ENCODE results near the gene HNRNPA1. TPM values are rescaled to one million over a fixed set of nuclear protein-coding genes. Genes with fewer than 3 reads are reported as not detected.

Gene HNRNPA1
- total and polyA plus RNA-seq, 9 of the 15 experiments (the other 6 are each of a cell fraction or from before 2014, with no cell fraction given): 1,166 to 2,703 (median 1,815) TPM

DNA sequence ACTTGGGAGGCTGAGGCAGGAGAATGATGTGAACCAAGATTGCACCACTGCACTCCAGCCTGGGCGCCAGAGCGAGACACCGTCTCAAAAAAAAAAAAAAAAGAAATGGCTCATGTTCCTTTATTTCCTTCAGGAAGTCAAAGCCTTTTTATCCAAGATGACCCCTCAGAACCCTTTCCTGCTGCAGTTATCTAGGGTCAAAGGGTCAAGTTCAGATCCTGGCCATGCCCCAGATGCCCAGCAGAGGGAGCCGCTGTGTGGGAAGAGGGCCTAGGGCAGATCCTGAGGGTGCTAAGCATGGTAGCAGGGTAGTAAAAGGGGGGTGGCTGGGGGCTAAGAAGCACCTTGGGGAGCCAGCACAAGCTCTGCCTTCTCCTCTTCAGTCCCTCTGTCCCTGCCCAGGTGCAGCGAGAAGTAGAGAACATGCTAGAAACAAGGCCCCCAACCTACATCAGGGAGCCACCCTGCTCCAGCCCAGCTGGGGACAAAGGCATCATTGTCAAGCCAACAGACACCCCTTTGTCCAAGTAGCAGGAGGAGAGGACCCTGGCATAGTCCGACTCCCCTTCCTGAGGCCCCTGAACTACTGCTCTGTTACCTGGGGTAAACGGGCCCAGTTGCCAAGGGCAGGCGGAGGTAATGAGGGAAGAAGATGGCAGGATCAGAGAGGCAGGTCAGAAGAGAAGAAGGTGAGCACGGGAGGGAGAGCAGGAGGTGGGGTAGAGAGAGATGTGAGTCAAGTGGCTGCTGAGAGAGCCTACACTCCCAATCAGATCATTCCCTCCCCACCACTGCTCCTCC, 13.8 kb downstream of the HNRNPA1 start (continued):
- TF ChIP-seq, protein P1, sequence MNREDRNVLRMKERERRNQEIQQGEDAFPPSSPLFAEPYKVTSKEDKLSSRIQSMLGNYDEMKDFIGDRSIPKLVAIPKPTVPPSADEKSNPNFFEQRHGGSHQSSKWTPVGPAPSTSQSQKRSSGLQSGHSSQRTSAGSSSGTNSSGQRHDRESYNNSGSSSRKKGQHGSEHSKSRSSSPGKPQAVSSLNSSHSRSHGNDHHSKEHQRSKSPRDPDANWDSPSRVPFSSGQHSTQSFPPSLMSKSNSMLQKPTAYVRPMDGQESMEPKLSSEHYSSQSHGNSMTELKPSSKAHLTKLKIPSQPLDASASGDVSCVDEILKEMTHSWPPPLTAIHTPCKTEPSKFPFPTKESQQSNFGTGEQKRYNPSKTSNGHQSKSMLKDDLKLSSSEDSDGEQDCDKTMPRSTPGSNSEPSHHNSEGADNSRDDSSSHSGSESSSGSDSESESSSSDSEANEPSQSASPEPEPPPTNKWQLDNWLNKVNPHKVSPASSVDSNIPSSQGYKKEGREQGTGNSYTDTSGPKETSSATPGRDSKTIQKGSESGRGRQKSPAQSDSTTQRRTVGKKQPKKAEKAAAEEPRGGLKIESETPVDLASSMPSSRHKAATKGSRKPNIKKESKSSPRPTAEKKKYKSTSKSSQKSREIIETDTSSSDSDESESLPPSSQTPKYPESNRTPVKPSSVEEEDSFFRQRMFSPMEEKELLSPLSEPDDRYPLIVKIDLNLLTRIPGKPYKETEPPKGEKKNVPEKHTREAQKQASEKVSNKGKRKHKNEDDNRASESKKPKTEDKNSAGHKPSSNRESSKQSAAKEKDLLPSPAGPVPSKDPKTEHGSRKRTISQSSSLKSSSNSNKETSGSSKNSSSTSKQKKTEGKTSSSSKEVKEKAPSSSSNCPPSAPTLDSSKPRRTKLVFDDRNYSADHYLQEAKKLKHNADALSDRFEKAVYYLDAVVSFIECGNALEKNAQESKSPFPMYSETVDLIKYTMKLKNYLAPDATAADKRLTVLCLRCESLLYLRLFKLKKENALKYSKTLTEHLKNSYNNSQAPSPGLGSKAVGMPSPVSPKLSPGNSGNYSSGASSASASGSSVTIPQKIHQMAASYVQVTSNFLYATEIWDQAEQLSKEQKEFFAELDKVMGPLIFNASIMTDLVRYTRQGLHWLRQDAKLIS (CRISPR knock-in tag; IDR thresholded peaks at IDR 0.05): peak; percentile 50; the same call in 1 of the 2 replicates
- TF ChIP-seq, protein P2, sequence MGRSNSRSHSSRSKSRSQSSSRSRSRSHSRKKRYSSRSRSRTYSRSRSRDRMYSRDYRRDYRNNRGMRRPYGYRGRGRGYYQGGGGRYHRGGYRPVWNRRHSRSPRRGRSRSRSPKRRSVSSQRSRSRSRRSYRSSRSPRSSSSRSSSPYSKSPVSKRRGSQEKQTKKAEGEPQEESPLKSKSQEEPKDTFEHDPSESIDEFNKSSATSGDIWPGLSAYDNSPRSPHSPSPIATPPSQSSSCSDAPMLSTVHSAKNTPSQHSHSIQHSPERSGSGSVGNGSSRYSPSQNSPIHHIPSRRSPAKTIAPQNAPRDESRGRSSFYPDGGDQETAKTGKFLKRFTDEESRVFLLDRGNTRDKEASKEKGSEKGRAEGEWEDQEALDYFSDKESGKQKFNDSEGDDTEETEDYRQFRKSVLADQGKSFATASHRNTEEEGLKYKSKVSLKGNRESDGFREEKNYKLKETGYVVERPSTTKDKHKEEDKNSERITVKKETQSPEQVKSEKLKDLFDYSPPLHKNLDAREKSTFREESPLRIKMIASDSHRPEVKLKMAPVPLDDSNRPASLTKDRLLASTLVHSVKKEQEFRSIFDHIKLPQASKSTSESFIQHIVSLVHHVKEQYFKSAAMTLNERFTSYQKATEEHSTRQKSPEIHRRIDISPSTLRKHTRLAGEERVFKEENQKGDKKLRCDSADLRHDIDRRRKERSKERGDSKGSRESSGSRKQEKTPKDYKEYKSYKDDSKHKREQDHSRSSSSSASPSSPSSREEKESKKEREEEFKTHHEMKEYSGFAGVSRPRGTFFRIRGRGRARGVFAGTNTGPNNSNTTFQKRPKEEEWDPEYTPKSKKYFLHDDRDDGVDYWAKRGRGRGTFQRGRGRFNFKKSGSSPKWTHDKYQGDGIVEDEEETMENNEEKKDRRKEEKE (IDR thresholded peaks at IDR 0.05; ENCODE audit: borderline replicate concordance in 1 of 2, control insufficient read depth in 1 of 2, low read depth in 2 of 2, low read length in 1 of 2): no peak
- TF ChIP-seq CEBPG (CRISPR knock-in tag; IDR thresholded peaks at IDR 0.05) (0 out of 2 replicates have a peak, but pooled peaks have one; percentile 11), CEBPG (tag; conservative IDR thresholded peaks at IDR 0.05 in 1 of 2, IDR thresholded peaks at IDR 0.05 in 1 of 2) (no peak), TCFL5 (CRISPR knock-in tag; conservative IDR thresholded peaks at IDR 0.05) (no peak), GATAD2B (IDR thresholded peaks at IDR 0.05; ENCODE audit: borderline replicate concordance) (no peak), SMAD4 (CRISPR knock-in tag; conservative IDR thresholded peaks at IDR 0.05) (peak; percentile 79), YY1 (IDR thresholded peaks at IDR 0.05; ENCODE audit: borderline replicate concordance in 1 of 3, control insufficient read depth in 1 of 3, extremely low read depth in 1 of 3, insufficient read depth in 3 of 3, insufficient read length in 1 of 3, insufficient replicate concordance in 2 of 3, low read depth in 1 of 3, low read length in 2 of 3) (peak in 2 of 3 experiments; percentile 14 to 34), FOSL1 (tag; conservative IDR thresholded peaks at IDR 0.05) (no peak), CCAR2 (IDR thresholded peaks at IDR 0.05; ENCODE audit: low read depth, low read length) (peak; percentile 69; the same call in 1 of the 2 replicates), NBN (IDR thresholded peaks at IDR 0.05; ENCODE audit: low read depth) (peak; percentile 78)
- TF ChIP-seq, protein P3, sequence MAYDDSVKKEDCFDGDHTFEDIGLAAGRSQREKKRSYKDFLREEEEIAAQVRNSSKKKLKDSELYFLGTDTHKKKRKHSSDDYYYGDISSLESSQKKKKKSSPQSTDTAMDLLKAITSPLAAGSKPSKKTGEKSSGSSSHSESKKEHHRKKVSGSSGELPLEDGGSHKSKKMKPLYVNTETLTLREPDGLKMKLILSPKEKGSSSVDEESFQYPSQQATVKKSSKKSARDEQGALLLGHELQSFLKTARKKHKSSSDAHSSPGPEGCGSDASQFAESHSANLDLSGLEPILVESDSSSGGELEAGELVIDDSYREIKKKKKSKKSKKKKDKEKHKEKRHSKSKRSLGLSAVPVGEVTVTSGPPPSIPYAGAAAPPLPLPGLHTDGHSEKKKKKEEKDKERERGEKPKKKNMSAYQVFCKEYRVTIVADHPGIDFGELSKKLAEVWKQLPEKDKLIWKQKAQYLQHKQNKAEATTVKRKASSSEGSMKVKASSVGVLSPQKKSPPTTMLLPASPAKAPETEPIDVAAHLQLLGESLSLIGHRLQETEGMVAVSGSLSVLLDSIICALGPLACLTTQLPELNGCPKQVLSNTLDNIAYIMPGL (CRISPR knock-in tag; IDR thresholded peaks at IDR 0.05): peak; percentile 54
- TF ChIP-seq, protein P4, sequence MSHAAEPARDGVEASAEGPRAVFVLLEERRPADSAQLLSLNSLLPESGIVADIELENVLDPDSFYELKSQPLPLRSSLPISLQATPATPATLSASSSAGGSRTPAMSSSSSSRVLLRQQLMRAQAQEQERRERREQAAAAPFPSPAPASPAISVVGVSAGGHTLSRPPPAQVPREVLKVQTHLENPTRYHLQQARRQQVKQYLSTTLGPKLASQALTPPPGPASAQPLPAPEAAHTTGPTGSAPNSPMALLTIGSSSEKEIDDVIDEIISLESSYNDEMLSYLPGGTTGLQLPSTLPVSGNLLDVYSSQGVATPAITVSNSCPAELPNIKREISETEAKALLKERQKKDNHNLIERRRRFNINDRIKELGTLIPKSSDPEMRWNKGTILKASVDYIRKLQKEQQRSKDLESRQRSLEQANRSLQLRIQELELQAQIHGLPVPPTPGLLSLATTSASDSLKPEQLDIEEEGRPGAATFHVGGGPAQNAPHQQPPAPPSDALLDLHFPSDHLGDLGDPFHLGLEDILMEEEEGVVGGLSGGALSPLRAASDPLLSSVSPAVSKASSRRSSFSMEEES (CRISPR knock-in tag; IDR thresholded peaks at IDR 0.05): 0 out of 2 replicates have a peak, but pooled peaks have one; percentile 23

Data from K562 (cell line).